DMS53 treated with DMSO at 0.1 percent for 48 hours (cell line): Measurements from ENCODE around the gene NAV2.

Experiments used
- DNase-seq: peaks from one replicate; lab custom pipeline; 2025; ENCODE audit not compliant: unreplicated experiment; lab: John Stamatoyannopoulos, UW

NAV2 gene

DNA sequence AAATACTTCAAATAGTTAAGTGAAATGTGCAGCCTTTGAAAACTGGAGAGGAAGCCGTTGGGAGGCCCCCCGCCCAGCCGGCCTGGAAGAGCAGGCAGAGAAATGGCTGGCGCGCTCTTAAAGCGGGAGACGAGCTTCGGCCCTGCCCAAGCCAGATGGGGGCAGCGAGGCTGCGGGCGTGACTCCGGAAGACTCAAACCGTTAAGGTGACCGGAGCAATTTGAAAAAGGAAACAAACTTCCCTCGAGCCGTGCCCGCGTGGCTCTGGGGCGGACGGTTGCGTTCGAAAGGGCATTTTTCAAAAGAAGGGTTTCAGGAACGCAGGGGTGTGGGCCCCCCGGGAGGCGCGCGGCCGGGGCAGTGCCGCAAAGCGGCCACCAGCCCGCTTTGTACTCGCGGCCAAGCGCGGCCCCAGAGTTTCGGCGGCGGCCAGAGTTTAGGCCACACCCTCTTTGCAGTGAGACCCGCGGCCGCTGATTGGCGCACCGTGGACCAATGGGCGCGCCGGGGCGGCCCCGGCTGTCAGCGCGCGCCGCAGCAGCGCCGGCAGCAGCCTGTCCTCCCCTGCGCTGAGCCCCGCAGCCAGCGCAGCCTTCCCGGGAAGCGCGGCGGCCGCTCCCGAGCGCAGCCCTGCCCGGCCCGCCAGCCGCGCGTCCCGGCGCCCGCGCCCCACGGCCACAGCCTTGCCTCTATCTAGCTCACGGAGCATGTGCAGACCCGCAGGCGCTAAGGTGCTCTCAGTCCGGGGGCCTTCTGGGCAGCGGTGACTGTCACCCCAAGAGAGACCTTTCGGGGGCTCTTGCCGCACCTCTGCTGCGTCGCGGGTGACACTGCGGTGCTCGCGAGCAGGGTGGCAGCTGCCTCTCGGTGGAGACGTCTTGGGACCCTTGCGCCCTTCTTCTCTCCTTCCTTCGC lies at the start of gene NAV2:
Gene NAV2, plus strand, starts transcription at position 557 of the 915 bp plus-strand sequence. CDS start 859 bp downstream, outside the sequence.
- DNase-seq, result peak; percentile 94

GRCh38 chr11:19663206-19663605 lies 49.4 kb upstream of the NAV2 start:
- DNase-seq, result no peak

GRCh38 chr11:19664886-19665548 lies 47.6 kb upstream of the NAV2 start:
- DNase-seq, result no peak

GRCh38 chr11:19666951-19667350 lies 45.7 kb upstream of the NAV2 start:
- no peak for DNase-seq

- no peak for DNase-seq
Measured at GRCh38 chr11:19669511-19669910, 43.1 kb upstream of the NAV2 start.

- DNase-seq, result no peak
Measured at GRCh38 chr11:19670030-19670791, 42.4 kb upstream of the NAV2 start.

- DNase-seq, result no peak
Measured at GRCh38 chr11:19672586-19673206, 39.9 kb upstream of the NAV2 start.

- DNase-seq, result no peak
Measured at GRCh38 chr11:19673924-19674729, 38.5 kb upstream of the NAV2 start.

GRCh38 chr11:19674836-19675235 lies 37.8 kb upstream of the NAV2 start:
- no peak for DNase-seq

- DNase-seq, result no peak
Measured at GRCh38 chr11:19675397-19675796, 37.2 kb upstream of the NAV2 start.

DNA sequence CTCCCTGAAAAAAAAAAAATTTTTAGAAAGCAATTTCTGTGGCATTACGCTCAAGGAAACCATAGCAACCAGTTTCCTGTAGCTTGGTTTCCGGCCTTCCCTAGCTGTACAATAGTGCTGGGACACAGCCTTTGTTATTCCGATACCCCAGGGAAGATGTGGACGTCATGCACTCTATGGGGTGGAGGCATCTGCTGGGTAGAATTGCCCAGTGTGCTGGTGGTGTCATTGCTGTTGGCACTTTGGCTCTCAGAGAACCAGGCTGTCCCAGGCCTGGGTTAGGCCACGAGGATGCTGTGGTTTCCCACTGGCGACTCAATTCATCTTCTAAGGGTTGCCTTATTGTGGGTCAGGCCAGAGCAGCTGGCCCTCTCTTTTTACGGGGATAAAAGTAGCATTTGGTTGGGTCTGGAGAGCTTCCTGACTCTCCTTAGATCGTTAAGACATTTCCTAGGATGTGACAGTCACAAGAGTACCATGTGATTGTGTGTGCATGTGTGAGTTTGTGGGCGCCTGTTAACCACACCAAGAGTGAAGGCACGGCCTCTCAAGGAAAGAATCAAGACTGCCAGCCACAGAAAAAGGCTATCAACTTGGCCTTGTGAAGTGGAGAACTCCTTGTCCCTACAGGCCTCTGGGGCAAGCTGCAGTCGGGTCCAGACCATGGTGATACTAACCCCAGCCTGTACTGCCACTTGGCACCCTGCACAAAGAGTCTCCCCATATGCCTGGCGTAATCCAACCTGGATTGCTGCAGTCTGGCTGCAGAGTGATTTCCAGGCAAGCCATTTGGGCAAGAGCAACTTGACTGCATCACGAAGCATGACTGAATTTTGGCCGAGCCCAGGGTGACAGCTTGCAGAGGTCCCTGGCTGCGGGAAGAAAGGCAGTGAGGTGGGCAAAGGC lies 35.9 kb upstream of the NAV2 start:
- DNase-seq, result no peak

GRCh38 chr11:19677381-19678080 lies 35.1 kb upstream of the NAV2 start:
- DNase-seq, result no peak

- DNase-seq, result no peak
Measured at GRCh38 chr11:19679952-19680828, 32.4 kb upstream of the NAV2 start.

- no peak for DNase-seq
Measured at GRCh38 chr11:19680829-19681368, 31.7 kb upstream of the NAV2 start.

DNA sequence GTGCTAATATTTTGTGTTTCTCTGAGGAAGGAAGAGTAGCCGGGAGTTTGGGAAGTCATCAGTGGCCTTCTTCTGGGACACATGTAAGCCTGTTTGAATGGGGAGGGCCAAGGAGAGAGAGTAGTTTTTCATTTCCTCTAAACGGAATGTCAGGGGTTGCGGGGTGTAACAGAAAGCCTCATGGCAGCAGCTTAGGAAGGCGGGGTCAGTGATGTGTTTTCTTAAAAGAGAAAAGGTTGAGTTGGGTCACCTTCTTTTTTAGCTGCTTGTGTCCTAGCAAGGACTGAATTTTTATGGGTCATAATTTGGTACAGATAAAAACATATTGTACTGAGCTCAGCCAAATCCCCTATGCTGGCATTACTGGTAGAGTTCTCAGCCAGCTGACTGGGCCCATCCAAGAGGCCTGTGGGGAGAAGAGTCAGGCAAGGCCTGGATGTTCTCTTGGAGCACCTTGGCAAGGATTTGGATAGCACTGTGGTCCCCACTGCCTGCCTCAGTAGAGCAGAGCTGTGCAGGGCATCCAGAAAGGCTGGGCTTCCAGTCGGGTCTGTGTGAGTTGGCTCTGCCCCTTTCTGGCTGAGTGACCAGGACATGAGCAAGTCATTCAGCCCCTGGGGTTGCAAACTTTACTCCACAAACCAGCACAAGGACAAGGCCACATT lies 29.4 kb upstream of the NAV2 start:
- DNase-seq, result no peak

- DNase-seq, result no peak
Measured at GRCh38 chr11:19683862-19684491, 28.7 kb upstream of the NAV2 start.
